GM23338 (cell line): ENCODE measurements around the gene ENDOV. TPM values are rescaled to one million over a fixed set of nuclear protein-coding genes. Genes with fewer than 3 reads are reported as not detected.
A peak's percentile ranks its signal among the peaks of the same experiment; 100 is the strongest.

Experiments
- ATAC-seq: fragments of 200-7000 bp; cut with Tn5 transposase; 3 replicates; pipeline ENCODE4 v1.9.1; 2020
- DNase-seq: peaks from one replicate; pipeline ENCODE4 v3.0.0-alpha.2; 2015; ENCODE audit warnings: low spot score
- H2AFZ ChIP-seq: fragments of 200-600 bp; sonication (generic); 2 replicates; pipeline ENCODE4 v1.8.0; 2016; ENCODE audit warnings: antibody characterized with exemption, mild to moderate bottlenecking, moderate library complexity
- H3F3A ChIP-seq: fragments of 200-600 bp; sonication (generic); replicated peaks from 2 replicates; pipeline ENCODE4 v1.8.0; 2017; ENCODE audit warnings: antibody characterized with exemption, mixed run types, low read depth
- H3K27ac ChIP-seq: fragments of 200-600 bp; sonication (generic); 2 replicates; pipeline ENCODE4 v1.6.1; 2016; ENCODE audit warnings: low read depth
- H3K27me3 ChIP-seq: fragments of 200-600 bp; sonication (generic); 2 replicates; pipeline ENCODE4 v1.8.0; 2016; ENCODE audit warnings: mild to moderate bottlenecking, mixed run types, moderate library complexity; ENCODE audit not compliant: insufficient read depth
- H3K36me3 ChIP-seq: fragments of 200-600 bp; sonication (generic); 2 replicates; pipeline ENCODE4 v1.8.0; 2016; ENCODE audit warnings: mild to moderate bottlenecking; ENCODE audit not compliant: insufficient read depth
- H3K4me1 ChIP-seq: fragments of 200-600 bp; sonication (generic); 2 replicates; pipeline ENCODE4 v1.8.0; 2016; ENCODE audit warnings: mild to moderate bottlenecking, moderate library complexity; ENCODE audit not compliant: insufficient read depth
- H3K4me2 ChIP-seq: fragments of 200-600 bp; sonication (generic); 2 replicates; pipeline ENCODE4 v1.7.1; 2017; ENCODE audit warnings: mixed run types
- H3K4me3 ChIP-seq: fragments of 200-600 bp; sonication (generic); 2 replicates; pipeline ENCODE4 v1.6.1; 2016; ENCODE audit warnings: mixed run types
- H3K79me2 ChIP-seq: fragments of 200-600 bp; sonication (generic); replicated peaks from 2 replicates; pipeline ENCODE4 v1.8.0; 2017; ENCODE audit warnings: mild to moderate bottlenecking; ENCODE audit not compliant: insufficient read depth
- H3K9me2 ChIP-seq: fragments of 200-600 bp; sonication (generic); 2 replicates; pipeline ENCODE4 v1.8.0; 2017; ENCODE audit not compliant: insufficient read depth
- H4K20me1 ChIP-seq: fragments of 200-600 bp; sonication (generic); replicated peaks from 2 replicates; pipeline ENCODE4 v1.8.0; 2017; ENCODE audit warnings: mild to moderate bottlenecking; ENCODE audit not compliant: insufficient read depth
- H3K27ac Mint-ChIP-seq: 2 replicates; pipeline ENCODE4 v1.8.0; 2020; ENCODE audit warnings: inconsistent platforms, mild to moderate bottlenecking, moderate library complexity, mixed read lengths
- H3K27me3 Mint-ChIP-seq: 3 replicates; pipeline ENCODE4 v1.8.0; 2022; ENCODE audit warnings: low read depth, mild to moderate bottlenecking, moderate library complexity, mixed read lengths, inconsistent platforms; ENCODE audit not compliant: insufficient read depth, poor library complexity
- H3K36me3 Mint-ChIP-seq: 3 replicates; pipeline ENCODE4 v1.8.0; 2021; ENCODE audit warnings: low read depth, mild to moderate bottlenecking, inconsistent platforms, moderate library complexity, mixed read lengths
- H3K4me1 Mint-ChIP-seq: 3 replicates; pipeline ENCODE4 v1.8.0; 2020; ENCODE audit warnings: mild to moderate bottlenecking, inconsistent platforms, mixed read lengths
- H3K4me3 Mint-ChIP-seq: 3 replicates; pipeline ENCODE4 v1.8.0; 2021; ENCODE audit warnings: moderate library complexity, mild to moderate bottlenecking, inconsistent platforms, mixed read lengths
- H3K9me3 Mint-ChIP-seq: 3 replicates; pipeline ENCODE4 v1.8.0; 2020; ENCODE audit warnings: moderate library complexity, mild to moderate bottlenecking, inconsistent platforms, mixed read lengths
- CREB1 ChIP-seq: fragments of 250-450 bp; sonication (Bioruptor Pico); IDR thresholded peaks from 2 replicates; pipeline ENCODE4 v1.5.0; 2020; ENCODE audit warnings: low read depth, mild to moderate bottlenecking, moderate library complexity
- CTCF ChIP-seq, 2 experiments: fragments of 200-600 bp in 1 of 2; sonication (generic) in 1 of 2; conservative IDR thresholded peaks; 2 replicates each; pipeline versions ENCODE4 v1.5.1 to v1.6.1; 2016 to 2017; ENCODE audit warnings: antibody characterized with exemption in 2 of 2, low read depth in 2 of 2, mild to moderate bottlenecking in 2 of 2, moderate library complexity in 1 of 2
- ETS1 ChIP-seq: IDR thresholded peaks from 2 replicates; pipeline ENCODE4 v1.6.1; 2016; ENCODE audit warnings: antibody characterized with exemption
- EZH2 ChIP-seq: fragments of 200-600 bp; sonication (generic); IDR thresholded peaks from one replicate; pipeline ENCODE4 v1.8.0; 2017; ENCODE audit warnings: antibody characterized with exemption, mild to moderate bottlenecking, low read depth; ENCODE audit not compliant: unreplicated experiment
- JUNB ChIP-seq: IDR thresholded peaks from one replicate; pipeline ENCODE4 v1.6.1; 2016; ENCODE audit warnings: antibody characterized with exemption; ENCODE audit not compliant: unreplicated experiment
- NANOG ChIP-seq: IDR thresholded peaks from 2 replicates; pipeline ENCODE4 v1.6.1; 2016; ENCODE audit warnings: antibody characterized with exemption, borderline replicate concordance
- REST ChIP-seq: IDR thresholded peaks from one replicate; pipeline ENCODE4 v1.6.1; 2018; ENCODE audit warnings: antibody characterized with exemption; ENCODE audit not compliant: unreplicated experiment
- ZNF114 ChIP-seq: fragments of 250-450 bp; sonication (Bioruptor Pico); IDR thresholded peaks from 2 replicates; pipeline ENCODE4 v1.5.0; 2020; ENCODE audit warnings: mild to moderate bottlenecking, moderate library complexity
- ZNF331 ChIP-seq: fragments of 250-450 bp; sonication (Bioruptor Pico); IDR thresholded peaks from 2 replicates; pipeline ENCODE4 v1.5.0; 2020; ENCODE audit warnings: low read depth, mild to moderate bottlenecking, moderate library complexity
- polyA plus RNA-seq: library from polyadenylated mRNA; unstranded; fragments of >200 nt; fragmentation: Nextera tagmentation; extraction: Ambion mirVana; gene quantifications from 2 replicates; pipeline ENCODE4 v1.2.1, GENCODE V29; 2016
- total RNA-seq: library from RNA; depleted of rRNA; stranded (reverse); fragments of >200 nt; shearing (Covaris generic); gene quantifications from 2 replicates; pipeline ENCODE4 v1.2.3, GENCODE V29; 2014

ENDOV gene
- total and polyA plus RNA-seq, 2 experiments from 2014 or later, result 11.5 to 16.1 TPM

GRCh38 chr17:80466188-80466705 is 51.3 kb downstream of the ENDOV start:
- no peak for DNase-seq
- H3K27me3 Mint-ChIP-seq, result peaks cover 18% of the 10 kb centered on the region

GRCh38 chr17:80468242-80468641 is 53.3 kb downstream of the ENDOV start:
- Histone ChIP-seq H3K4me1 (no peaks in the 10 kb centered on the region), H3F3A (no peaks in the 10 kb centered on the region), H3K79me2 (no peaks in the 10 kb centered on the region), H3K9me2 (no peaks in the 10 kb centered on the region), H3K36me3 (no peaks in the 10 kb centered on the region), H3K4me2 (no peak overlapping the region), H4K20me1 (no peaks in the 10 kb centered on the region), H3K4me3 (no peak overlapping the region), H3K27ac (no peak overlapping the region), H2AFZ (no peak overlapping the region), H3K27me3 (peaks cover 22% of the 10 kb centered on the region)
- Mint-ChIP-seq H3K4me1 (no peaks in the 10 kb centered on the region), H3K27ac (no peak overlapping the region), H3K4me3 (no peak overlapping the region), H3K9me3 (no peaks in the 10 kb centered on the region), H3K36me3 (no peaks in the 10 kb centered on the region), H3K27me3 (peaks cover 36% of the 10 kb centered on the region)
- ATAC-seq (peak; percentile 81), DNase-seq (peak; percentile 71)
- TF ChIP-seq CTCF (conservative IDR thresholded peaks at IDR 0.05; ENCODE audit: low read depth in 2 of 2), result no peak
- peak; percentile 81 for TF ChIP-seq REST
- TF ChIP-seq CREB1, result no peak

More at GRCh38 chr17:80466188-80466705, 51.3 kb downstream of the ENDOV start:
- no peak overlapping the region for H3K4me2 ChIP-seq
- H3K27me3 ChIP-seq, result 0 out of 2 replicates have a peak, but pooled peaks cover 2% of the 10 kb centered on the region
- H3K4me1 ChIP-seq, result no peaks in the 10 kb centered on the region
- no peak overlapping the region for H3K4me3 Mint-ChIP-seq
- no peaks in the 10 kb centered on the region for H3F3A ChIP-seq
- H3K79me2 ChIP-seq, result no peaks in the 10 kb centered on the region
- H3K9me2 ChIP-seq, result no peaks in the 10 kb centered on the region
- no peaks in the 10 kb centered on the region for H3K9me3 Mint-ChIP-seq
- ATAC-seq, result no peak
- no peaks in the 10 kb centered on the region for H3K36me3 ChIP-seq
- H3K4me3 ChIP-seq, result no peak overlapping the region
- no peaks in the 10 kb centered on the region for H3K36me3 Mint-ChIP-seq
- no peak overlapping the region for H3K27ac ChIP-seq
- no peak overlapping the region for H3K27ac Mint-ChIP-seq
- no peaks in the 10 kb centered on the region for H3K4me1 Mint-ChIP-seq
- no peak overlapping the region for H2AFZ ChIP-seq
- no peak for TF ChIP-seq CREB1
- TF ChIP-seq ETS1, result no peak
- no peak for TF ChIP-seq NANOG
- no peak for TF ChIP-seq EZH2
- TF ChIP-seq ZNF331, result no peak
- no peak for TF ChIP-seq JUNB
- TF ChIP-seq ZNF114 (CRISPR knock-in tag), result no peak
- TF ChIP-seq REST, result no peak
- no peaks in the 10 kb centered on the region for H4K20me1 ChIP-seq
